Measurements from ENCODE around the gene HPN.

- TF ChIP-seq CTCF (IDR thresholded peaks at IDR 0.05) (no peak), EZH2phosphoT487 (IDR thresholded peaks at IDR 0.05) (no peak)
Observed at GRCh38 chr19:35004517-35005255, 36.8 kb upstream of the HPN start.

Data from neural progenitor cell (in vitro differentiated cells).